ENCODE data around the gene HOXC5. TPM values are rescaled to one million over a fixed set of nuclear protein-coding genes. Genes with fewer than 3 reads are reported as not detected.

HOXC5 gene
- total RNA-seq, 1 experiment from 2014 or later, result not detected

DNA sequence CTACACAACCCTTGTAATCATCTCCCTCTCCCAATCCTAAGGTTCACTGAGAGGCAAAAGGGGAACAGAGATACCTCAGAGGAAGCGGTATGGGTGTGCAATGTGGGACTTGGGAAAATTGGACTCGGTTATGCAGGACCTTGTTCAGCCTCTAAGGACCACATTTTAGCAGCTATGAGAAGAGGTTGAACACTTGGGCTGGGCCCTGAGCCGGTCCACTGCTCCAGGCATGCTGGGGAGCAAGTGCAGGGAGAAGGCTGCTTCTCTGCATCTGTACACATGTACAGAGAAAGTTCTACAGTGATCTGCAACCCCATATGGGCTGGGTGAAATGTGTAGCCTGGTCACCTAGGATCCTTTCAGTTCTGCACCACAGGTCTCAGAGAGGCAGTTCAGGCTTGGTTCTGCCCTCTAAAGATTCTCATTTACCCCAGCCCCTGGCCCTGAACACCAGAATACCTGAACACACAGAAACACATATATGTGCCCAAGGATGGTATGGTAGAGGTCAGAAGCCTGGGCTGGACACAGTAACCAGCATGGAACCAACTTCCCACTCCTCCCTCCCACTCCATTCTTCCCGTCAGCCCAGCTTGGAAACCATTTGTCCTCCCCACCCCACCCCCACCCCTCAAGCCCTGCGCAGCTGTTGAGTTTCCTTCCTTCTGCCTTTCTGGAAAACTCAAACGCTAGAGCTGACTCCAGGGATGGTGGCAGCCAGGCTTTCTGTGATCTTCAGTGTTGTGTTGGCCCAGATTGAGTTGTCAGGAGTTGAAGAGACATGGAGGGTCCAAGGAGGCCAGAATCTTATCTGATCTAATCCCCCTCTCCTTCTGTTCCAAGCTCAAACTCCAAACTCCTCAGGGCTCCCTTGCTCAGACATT lies 10.4 kb downstream of the HOXC5 start:
- intact Hi-C loops (cut with micrococcal nuclease; ENCODE audit: unreplicated experiment), result no loop called here
- CTCF ChIA-PET, result interaction anchor here (0.8 to 1.1 kb wide), 2 partner anchors 10 kb away, joined by 3 read pairs; partner anchors contain the start of gene HOXC5
- peaks cover 100% of the 10 kb centered on the region for H3K27me3 Mint-ChIP-seq (ENCODE audit: unreplicated experiment)
- no peaks in the 10 kb centered on the region for H3K36me3 Mint-ChIP-seq (ENCODE audit: insufficient read depth, unreplicated experiment)
- no peaks in the 10 kb centered on the region for H3K4me1 Mint-ChIP-seq (ENCODE audit: low read depth, unreplicated experiment)
- DNase-seq, result no peak
- TF ChIP-seq, protein P1, sequence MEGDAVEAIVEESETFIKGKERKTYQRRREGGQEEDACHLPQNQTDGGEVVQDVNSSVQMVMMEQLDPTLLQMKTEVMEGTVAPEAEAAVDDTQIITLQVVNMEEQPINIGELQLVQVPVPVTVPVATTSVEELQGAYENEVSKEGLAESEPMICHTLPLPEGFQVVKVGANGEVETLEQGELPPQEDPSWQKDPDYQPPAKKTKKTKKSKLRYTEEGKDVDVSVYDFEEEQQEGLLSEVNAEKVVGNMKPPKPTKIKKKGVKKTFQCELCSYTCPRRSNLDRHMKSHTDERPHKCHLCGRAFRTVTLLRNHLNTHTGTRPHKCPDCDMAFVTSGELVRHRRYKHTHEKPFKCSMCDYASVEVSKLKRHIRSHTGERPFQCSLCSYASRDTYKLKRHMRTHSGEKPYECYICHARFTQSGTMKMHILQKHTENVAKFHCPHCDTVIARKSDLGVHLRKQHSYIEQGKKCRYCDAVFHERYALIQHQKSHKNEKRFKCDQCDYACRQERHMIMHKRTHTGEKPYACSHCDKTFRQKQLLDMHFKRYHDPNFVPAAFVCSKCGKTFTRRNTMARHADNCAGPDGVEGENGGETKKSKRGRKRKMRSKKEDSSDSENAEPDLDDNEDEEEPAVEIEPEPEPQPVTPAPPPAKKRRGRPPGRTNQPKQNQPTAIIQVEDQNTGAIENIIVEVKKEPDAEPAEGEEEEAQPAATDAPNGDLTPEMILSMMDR (IDR thresholded peaks at IDR 0.05; ENCODE audit: unreplicated experiment), result no peak
- H3K4me3 Mint-ChIP-seq (ENCODE audit: low read depth, unreplicated experiment), result no peak overlapping the region
- BruUV-seq (replicated peaks), result no TSS peak
- H3K27ac Mint-ChIP-seq (ENCODE audit: unreplicated experiment), result no peak overlapping the region
- no peaks in the 10 kb centered on the region for H3K9me3 Mint-ChIP-seq (ENCODE audit: low read depth, unreplicated experiment)

DNA sequence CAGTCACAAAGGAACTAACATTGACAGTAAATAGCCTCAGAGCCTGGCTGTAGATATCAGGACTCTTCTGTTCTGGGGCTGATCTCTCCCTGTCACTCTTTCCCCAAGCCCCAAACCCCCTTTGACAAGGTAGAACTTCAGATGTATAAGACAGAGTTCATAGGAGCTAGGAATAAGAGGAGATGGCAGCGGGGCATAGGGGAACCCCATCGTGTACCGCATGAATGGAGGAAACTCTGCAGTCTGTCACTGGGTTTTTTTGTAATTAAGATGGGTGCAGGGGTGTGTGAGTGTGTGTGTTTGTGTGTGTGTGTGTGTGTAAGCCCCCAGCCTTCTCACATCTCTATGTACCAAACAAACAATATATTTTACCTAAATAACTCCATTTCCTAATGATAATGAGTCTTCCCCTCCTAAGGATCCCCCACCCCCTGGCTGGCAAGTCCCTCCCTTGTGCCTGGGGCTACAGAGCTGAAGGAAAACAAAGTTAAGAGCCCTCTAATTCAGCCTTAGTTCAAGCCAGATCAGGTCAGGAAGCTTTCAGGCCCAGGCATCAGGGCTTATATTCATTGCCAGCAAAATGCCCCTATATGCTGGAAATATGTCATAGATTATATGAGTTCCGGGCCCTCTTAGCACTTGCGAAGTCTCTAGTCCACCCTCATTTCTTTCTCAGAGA lies 11.7 kb downstream of the HOXC5 start:
- no peaks in the 10 kb centered on the region for H3K9me3 Mint-ChIP-seq (ENCODE audit: low read depth, unreplicated experiment)
- peaks cover 100% of the 10 kb centered on the region for H3K27me3 Mint-ChIP-seq (ENCODE audit: unreplicated experiment)
- CTCF ChIA-PET, result interaction anchor here (0.8 kb wide), 1 partner anchor 94 kb away, joined by 5 read pairs; no protein-coding TSS in a partner anchor
- no peaks in the 10 kb centered on the region for H3K36me3 Mint-ChIP-seq (ENCODE audit: insufficient read depth, unreplicated experiment)
- intact Hi-C loops (cut with micrococcal nuclease; ENCODE audit: unreplicated experiment), result no loop called here
- TF ChIP-seq, protein P1 (IDR thresholded peaks at IDR 0.05; ENCODE audit: unreplicated experiment), result no peak
- H3K27ac Mint-ChIP-seq (ENCODE audit: unreplicated experiment), result no peak overlapping the region
- DNase-seq, result no peak
- BruUV-seq (replicated peaks), result no TSS peak
- no peak overlapping the region for H3K4me3 Mint-ChIP-seq (ENCODE audit: low read depth, unreplicated experiment)
- no peaks in the 10 kb centered on the region for H3K4me1 Mint-ChIP-seq (ENCODE audit: low read depth, unreplicated experiment)

DNA sequence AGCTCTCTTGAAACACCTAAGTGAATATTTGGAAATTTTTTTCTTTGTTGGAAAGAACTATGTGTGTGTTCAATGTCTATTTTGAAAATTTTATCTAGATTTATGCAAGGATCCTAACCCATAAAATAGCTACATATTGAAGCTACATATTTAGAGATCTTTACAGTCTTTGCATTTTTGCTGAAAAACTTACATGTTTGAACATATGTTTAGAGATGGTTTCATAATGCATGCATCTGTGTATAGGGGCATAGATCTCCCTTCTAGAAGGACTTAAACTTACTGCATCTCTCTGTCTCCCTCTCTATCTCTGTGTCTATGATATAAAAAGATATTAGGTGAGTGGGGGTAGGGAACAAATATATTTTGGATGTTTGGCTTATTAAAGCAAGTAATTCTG lies 12.6 kb downstream of the HOXC5 start:
- DNase-seq, result no peak
- H3K27ac Mint-ChIP-seq (ENCODE audit: unreplicated experiment), result no peak overlapping the region
- intact Hi-C loops (cut with micrococcal nuclease; ENCODE audit: unreplicated experiment), result no loop called here
- TF ChIP-seq, protein P1 (IDR thresholded peaks at IDR 0.05; ENCODE audit: unreplicated experiment), result no peak
- CTCF ChIA-PET, result no interaction called here
- no peaks in the 10 kb centered on the region for H3K36me3 Mint-ChIP-seq (ENCODE audit: insufficient read depth, unreplicated experiment)
- no TSS peak for BruUV-seq (replicated peaks)
- H3K9me3 Mint-ChIP-seq (ENCODE audit: low read depth, unreplicated experiment), result no peaks in the 10 kb centered on the region
- no peaks in the 10 kb centered on the region for H3K4me1 Mint-ChIP-seq (ENCODE audit: low read depth, unreplicated experiment)
- peaks cover 100% of the 10 kb centered on the region for H3K27me3 Mint-ChIP-seq (ENCODE audit: unreplicated experiment)
- no peak overlapping the region for H3K4me3 Mint-ChIP-seq (ENCODE audit: low read depth, unreplicated experiment)

DNA sequence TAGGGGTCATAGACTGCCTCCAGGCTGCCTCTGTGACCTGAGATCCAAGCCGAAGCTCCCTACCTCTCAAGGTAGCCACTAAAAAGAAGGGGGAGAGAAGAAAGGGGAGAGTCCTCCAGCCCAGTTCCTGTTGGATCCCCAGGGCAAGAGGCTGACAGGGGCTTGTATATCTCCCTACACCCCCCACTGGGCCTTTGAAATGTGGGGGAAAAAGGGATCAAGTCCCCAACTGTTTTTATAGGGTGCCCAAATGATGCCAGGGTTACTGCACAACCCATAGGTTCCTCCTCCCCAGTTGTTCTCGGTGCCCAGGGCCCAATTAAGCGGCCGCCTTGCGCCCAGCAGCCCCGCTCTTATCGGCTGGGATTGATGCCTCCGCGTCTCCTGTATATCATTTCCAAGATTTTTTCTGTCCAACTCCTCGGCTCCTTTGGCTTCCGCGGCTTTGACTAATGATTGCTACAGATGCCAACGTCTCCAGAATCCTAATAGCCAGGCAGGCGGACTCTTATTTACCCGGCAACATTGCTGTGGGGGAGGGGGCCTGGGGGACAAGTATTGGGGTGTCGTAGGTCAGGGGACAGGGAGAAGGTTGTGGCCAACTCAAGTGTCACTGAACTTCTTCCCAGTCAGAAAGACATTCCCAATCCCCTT lies 13.1 kb downstream of the HOXC5 start:
- CTCF ChIA-PET, result no interaction called here
- no peak for DNase-seq
- TF ChIP-seq, protein P1 (IDR thresholded peaks at IDR 0.05; ENCODE audit: unreplicated experiment), result no peak
- peaks cover 100% of the 10 kb centered on the region for H3K27me3 Mint-ChIP-seq (ENCODE audit: unreplicated experiment)
- BruUV-seq (replicated peaks), result no TSS peak
- H3K4me3 Mint-ChIP-seq (ENCODE audit: low read depth, unreplicated experiment), result no peak overlapping the region
- H3K36me3 Mint-ChIP-seq (ENCODE audit: insufficient read depth, unreplicated experiment), result no peaks in the 10 kb centered on the region
- H3K4me1 Mint-ChIP-seq (ENCODE audit: low read depth, unreplicated experiment), result no peaks in the 10 kb centered on the region
- no peaks in the 10 kb centered on the region for H3K9me3 Mint-ChIP-seq (ENCODE audit: low read depth, unreplicated experiment)
- intact Hi-C loops (cut with micrococcal nuclease; ENCODE audit: unreplicated experiment), result no loop called here
- H3K27ac Mint-ChIP-seq (ENCODE audit: unreplicated experiment), result no peak overlapping the region
